NCI-H187 (cell line): Measurements from ENCODE around the gene PRND.
"Not testable (repeated sequence)": the region's sequence is repeated elsewhere in the genome, so short reads cannot be mapped to it uniquely, and the experiment has no call there.

Experiments
- DNase-seq, 2 experiments: peaks; one replicate each; lab custom pipeline; 2025; lab: John Stamatoyannopoulos, UW

PRND gene

GRCh38 chr20:4708856-4709255 is 12.9 kb upstream of the PRND start:
- DNase-seq: no peak

GRCh38 chr20:4709261-4710105 is 12.2 kb upstream of the PRND start:
- DNase-seq: no peak

DNA sequence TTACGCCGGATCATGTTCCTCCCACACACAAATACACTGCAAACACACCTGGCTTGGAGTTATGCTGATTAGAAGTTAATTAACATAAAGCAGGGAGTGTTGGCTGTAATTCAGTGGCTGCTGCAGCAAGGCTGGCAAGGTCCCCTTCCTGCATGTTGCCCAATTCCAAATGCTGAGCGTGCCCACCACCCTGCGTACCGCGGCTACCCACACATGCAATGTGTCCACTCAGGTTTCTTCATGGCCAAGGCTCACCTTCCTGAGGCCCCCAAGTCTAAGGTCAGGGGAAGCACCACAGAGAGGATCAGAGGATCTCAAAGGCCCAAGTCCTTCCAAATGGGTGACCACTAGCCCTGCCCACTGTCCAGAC is 11.6 kb upstream of the PRND start:
- DNase-seq: no peak

DNA sequence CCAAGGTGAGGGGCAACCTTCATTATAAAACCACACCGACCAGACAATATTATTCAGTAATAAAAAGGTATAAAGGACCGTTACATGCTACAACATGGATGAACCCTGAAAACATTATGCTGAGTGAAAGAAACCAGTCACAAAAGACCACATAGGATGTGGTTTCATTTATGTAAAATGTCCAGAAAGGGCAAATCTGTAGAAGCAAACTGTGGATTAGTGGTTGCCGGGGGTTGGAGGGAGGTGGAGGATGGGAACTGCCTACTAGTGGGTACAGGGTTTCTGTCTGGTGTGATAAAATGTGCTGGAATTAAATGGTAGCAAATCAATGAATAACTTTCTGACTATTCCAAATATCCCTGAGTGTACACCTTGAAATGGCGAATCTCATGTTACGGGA is 10.2 kb upstream of the PRND start:
- DNase-seq: no peak

DNA sequence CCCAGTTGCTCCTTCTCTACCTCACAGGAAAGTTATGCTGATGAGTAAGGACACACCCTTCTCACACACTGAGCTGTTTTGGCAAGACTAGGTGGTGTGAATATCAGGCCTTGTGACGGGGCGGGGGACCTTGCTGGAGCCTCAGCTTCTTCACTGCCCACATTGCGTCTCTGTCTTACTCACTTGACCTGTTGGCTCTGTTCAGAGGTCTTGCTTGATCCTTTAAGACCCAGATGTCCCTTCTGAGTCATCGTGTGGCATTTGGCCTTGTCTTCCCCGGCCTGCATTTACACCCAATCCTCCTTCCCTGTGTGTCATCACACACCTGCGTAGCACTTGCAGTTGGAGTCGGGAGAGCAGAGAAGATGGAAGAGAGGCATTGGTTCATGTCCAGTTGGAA is 8.3 kb upstream of the PRND start:
- DNase-seq: no peak

GRCh38 chr20:4714818-4715217 is 6.9 kb upstream of the PRND start:
- no peak for DNase-seq

GRCh38 chr20:4717816-4718570 is 3.7 kb upstream of the PRND start:
- no peak for DNase-seq

- no peak for DNase-seq
Measured at GRCh38 chr20:4719190-4719589, 2.5 kb upstream of the PRND start.

DNA sequence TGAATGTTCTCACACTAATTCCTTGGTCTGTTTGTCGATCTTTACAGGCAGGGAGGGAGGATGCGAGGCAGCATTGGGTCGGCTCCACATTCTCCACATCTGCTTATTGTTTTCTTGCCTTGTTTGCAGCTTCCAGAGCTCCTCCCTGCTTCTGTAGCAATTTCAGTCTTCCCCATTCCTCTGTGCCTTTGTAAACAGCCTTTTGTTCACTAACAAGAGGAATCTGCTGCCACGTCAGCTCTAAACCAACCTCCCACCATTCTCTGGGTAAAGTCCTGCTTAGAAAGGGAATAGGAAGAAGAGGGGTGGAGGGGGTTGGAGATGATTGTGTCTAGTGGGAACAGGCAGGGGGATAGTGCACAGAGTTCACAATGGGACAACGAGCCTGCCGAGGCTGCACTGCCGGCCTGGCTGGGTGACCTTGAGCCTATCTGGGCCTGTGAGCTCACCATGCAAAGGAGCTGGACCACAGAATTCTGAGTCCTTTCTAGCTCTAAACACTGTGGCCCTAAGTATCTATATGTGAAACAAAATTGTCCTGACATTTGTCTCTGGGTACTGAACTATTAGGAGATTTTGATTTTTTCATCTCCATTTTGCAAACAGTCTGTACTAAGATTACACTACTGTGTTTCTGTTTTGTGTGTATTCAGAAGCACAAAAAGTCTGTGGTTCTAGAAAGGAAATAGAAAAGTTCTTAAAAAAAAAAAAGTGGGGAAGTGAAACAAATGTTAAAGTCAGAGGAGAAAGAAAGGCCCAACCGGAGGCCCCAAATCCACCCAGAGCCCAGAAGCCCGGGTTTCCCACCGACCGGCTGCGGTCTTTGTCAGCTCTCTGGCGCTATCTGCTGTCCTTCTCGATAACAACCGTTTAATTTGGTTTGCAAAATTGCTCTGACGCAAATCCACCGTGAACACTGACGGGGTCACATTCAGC is 1.4 kb upstream of the PRND start:
- peak; percentile 26 to 44 for DNase-seq

DNA sequence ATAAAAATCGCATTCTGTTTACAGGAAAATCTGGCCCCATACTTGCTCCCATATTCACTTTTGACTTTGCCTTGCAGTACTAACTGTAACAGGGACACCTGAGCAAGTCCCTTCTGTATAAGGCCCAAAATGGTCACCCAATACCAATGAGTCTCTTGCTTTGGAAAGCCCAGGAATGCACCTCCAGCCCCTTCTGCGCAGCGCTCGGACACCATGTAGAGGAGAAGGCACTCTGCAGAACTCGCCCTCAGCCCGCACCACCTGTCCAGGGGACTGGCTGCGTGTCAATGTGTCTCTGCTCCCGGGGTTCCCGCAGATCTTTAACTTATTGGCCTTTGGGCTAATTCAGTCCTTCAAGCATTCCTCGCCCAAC is 746 bp upstream of the PRND start:
- DNase-seq: no peak

GRCh38 chr20:4722571-4722970 is 862 bp downstream of the PRND start:
- no peak for DNase-seq

GRCh38 chr20:4722993-4723392 is 1.3 kb downstream of the PRND start:
- DNase-seq: no peak

DNA sequence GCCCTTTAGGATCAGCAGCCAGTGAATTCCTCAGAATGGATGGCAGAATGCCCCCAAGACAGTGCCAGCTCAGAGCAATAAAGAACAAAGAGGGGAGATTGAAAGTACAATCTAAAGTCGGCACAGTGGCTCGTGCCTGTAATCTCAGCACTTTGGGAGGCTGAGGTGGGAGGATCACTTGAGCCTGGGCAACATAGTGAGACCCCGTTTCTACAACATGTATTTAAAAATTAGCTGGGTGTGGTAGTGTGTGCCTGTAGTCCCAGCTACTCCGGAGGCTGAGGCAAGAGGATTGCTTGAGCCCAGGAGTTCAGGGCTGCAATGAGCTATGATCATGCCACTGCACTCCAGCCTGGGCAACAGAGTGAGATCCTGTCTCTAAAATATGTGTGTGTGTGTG is 1.8 kb downstream of the PRND start:
- not testable (repeated sequence) for DNase-seq

DNA sequence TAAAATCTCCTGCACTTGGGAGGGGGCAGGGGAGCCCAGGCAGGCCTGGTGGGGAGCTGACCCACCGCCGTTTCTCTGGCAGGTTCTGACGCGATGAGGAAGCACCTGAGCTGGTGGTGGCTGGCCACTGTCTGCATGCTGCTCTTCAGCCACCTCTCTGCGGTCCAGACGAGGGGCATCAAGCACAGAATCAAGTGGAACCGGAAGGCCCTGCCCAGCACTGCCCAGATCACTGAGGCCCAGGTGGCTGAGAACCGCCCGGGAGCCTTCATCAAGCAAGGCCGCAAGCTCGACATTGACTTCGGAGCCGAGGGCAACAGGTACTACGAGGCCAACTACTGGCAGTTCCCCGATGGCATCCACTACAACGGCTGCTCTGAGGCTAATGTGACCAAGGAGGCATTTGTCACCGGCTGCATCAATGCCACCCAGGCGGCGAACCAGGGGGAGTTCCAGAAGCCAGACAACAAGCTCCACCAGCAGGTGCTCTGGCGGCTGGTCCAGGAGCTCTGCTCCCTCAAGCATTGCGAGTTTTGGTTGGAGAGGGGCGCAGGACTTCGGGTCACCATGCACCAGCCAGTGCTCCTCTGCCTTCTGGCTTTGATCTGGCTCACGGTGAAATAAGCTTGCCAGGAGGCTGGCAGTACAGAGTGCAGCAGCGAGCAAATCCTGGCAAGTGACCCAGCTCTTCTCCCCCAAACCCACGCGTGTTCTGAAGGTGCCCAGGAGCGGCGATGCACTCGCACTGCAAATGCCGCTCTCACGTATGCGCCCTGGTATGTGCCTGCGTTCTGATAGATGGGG is 3.0 kb downstream of the PRND start:
- no peak for DNase-seq

GRCh38 chr20:4725263-4725550 is 3.5 kb downstream of the PRND start:
- no peak for DNase-seq

DNA sequence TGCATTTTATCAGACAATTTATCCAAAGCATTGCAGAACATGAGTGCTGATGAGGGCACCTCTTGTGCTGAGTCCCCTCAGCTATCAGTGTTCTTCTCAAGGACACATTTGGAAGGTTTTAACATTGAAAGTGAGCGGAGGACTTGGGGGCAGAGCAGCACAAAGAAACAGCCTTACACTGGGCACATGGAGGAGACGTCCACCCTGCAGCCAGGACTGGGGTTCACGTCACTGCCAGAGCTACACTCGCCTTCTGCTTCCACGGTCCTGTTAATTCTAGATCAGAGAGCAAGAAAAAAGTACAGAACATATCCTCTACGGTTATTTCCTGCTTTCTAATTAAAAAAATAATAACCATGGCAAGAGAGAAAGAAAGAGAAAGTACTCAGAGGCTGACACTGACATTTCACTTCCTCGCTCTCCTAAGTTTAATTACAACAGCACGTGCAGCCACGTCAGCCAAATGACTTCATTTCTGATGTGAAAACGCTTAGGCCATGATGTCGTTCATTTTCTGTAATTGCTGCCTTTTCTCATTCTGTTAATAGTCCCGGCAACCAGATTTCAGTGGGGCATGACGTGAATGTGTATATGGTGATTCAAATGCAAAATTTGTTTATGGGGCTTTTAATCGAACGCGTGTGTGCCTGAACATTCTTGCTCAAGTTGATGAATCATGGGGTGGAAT is 5.1 kb downstream of the PRND start:
- no peak for DNase-seq

GRCh38 chr20:4728120-4728760 is 6.5 kb downstream of the PRND start:
- DNase-seq: no peak

GRCh38 chr20:4729265-4729664 is 7.6 kb downstream of the PRND start:
- DNase-seq: no peak

GRCh38 chr20:4730780-4731179 is 9.1 kb downstream of the PRND start:
- DNase-seq: no peak

GRCh38 chr20:4736875-4737274 is 15.2 kb downstream of the PRND start:
- DNase-seq: no peak
